IPS-20b (cell line): ENCODE measurements around the gene HMGB3.

Source experiments
- H3K27ac ChIP-seq: one replicate; pipeline ENCODE4 v1.5.1; 2013; ENCODE audit warnings: low read length
- H3K27me3 ChIP-seq: 2 replicates; pipeline ENCODE4 v1.6.1; 2013; ENCODE audit warnings: mild to moderate bottlenecking, low read length, inconsistent platforms; ENCODE audit not compliant: insufficient read depth
- H3K36me3 ChIP-seq: 2 replicates; pipeline ENCODE4 v1.6.1; 2013; ENCODE audit warnings: low read depth, mild to moderate bottlenecking, inconsistent platforms, low read length, moderate library complexity; ENCODE audit not compliant: insufficient read depth
- H3K4me1 ChIP-seq: 2 replicates; pipeline ENCODE4 v1.6.1; 2013; ENCODE audit warnings: mild to moderate bottlenecking, control low read depth, inconsistent platforms, low read length, moderate library complexity; ENCODE audit not compliant: insufficient read depth
- H3K4me3 ChIP-seq: 2 replicates; pipeline ENCODE4 v1.5.1; 2013; ENCODE audit warnings: mild to moderate bottlenecking, low read length, inconsistent platforms
- H3K9ac ChIP-seq: 2 replicates; pipeline ENCODE4 v1.6.1; 2013; ENCODE audit warnings: low read depth, mild to moderate bottlenecking, inconsistent platforms, low read length, moderate library complexity
- H3K9me3 ChIP-seq: 2 replicates; pipeline ENCODE4 v1.6.1; 2013; ENCODE audit warnings: mild to moderate bottlenecking, low read depth, low read length, inconsistent platforms; ENCODE audit not compliant: insufficient read depth

Gene HMGB3

DNA sequence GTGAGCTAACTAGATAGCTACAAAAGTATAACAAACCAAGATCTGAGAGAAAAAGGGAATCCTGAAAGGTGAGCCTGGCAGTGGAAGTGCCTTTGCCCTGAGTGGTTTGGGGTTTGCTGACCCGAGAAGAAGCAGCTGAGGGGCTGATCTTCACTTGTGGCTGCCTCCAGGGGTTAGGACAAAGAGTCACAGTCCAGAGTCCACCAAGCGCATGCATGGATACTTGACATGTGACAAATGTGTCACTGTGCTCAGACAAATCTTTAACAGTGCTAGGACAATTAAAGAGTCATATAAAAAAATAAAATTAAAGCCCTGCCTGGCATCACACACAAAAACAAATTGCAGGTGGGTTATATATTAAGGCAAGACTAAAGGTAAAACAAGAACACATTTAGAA, 26.4 kb downstream of the HMGB3 start:
- no peak overlapping the region for H3K27ac ChIP-seq
- H3K27me3 ChIP-seq = no peaks in the 10 kb centered on the region
- H3K36me3 ChIP-seq = no peaks in the 10 kb centered on the region
- peaks cover 4% of the 10 kb centered on the region; the same call in 1 of the 2 replicates for H3K9me3 ChIP-seq
- no peaks in the 10 kb centered on the region for H3K4me1 ChIP-seq
- no peak overlapping the region for H3K9ac ChIP-seq
- H3K4me3 ChIP-seq = no peak overlapping the region

DNA sequence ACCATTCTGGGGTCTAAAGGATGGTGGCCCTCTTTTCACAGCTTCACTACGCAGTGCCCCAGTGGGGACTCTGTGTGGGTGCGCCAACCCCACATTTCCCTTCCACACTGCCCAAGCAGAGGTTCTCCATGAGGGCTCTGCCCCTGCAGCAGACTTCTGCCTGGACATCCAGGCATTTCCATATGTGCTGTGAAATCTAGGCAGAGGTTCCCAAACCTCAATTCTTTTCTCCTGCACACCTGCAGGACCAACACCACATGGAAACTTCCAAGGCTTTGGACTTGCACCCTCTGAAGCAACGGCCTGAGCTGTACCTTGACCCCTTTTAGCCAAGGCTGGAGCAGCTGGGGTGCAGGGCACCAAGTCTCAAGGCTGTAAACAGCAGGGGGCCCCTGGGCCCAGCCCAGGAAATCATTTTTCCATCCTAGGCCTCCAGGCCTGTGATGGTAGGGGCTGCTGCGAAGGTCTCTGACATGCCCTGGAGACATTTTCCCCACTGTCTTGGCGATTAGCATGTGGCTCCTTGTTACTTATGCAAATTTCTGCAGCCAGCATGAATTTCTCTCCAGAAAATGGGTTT, 30.1 kb downstream of the HMGB3 start:
- Histone ChIP-seq H3K9me3 (peaks cover 4% of the 10 kb centered on the region; the same call in 1 of the 2 replicates), H3K4me1 (no peaks in the 10 kb centered on the region), H3K36me3 (no peaks in the 10 kb centered on the region), H3K9ac (no peak overlapping the region), H3K27ac (no peak overlapping the region), H3K4me3 (no peak overlapping the region), H3K27me3 (no peaks in the 10 kb centered on the region)

DNA sequence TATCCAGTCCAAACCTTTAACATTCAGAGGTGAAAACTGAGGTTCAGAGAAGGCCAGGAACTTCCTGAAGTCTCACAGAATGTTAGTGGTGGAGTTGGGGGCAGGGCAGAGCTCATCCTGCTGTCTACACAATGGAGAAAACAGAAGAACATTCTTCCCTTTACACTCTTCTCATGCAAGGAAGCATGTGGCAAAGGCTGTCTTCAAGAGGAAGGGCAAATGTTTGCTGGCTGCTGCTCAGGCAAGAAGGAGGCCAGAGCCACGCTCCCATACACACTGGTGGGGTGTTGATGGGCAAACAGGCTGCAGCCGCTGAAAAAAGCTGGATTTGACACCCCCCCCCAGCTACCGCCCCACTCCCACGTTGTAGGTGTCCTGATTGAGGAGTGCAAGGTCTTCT, 32.5 kb downstream of the HMGB3 start:
- H3K4me1 ChIP-seq = no peaks in the 10 kb centered on the region
- H3K9me3 ChIP-seq = peaks cover 4% of the 10 kb centered on the region; the same call in 1 of the 2 replicates
- H3K9ac ChIP-seq = no peak overlapping the region
- H3K4me3 ChIP-seq = no peak overlapping the region
- no peak overlapping the region for H3K27ac ChIP-seq
- no peaks in the 10 kb centered on the region for H3K27me3 ChIP-seq
- H3K36me3 ChIP-seq = no peaks in the 10 kb centered on the region

DNA sequence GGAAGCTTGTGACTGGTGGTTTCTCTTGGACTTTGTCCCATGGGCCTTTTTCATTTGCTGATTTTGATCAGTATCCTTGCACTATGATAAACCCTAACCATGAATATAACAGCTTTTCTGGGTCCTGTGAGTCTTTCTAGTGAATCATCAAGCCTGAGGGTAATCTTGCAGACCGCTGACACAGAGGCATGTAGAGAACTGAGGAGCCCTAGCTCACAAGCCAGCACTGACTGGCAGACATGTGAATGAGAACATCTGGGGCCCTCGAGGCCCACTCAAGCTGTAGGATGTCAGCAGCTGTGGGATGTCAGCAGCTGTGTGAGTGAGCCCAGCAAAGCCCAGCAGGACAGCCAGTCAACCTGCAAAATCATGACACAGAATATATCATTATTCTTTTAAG, 36.7 kb downstream of the HMGB3 start:
- no peak overlapping the region for H3K4me3 ChIP-seq
- no peaks in the 10 kb centered on the region for H3K9me3 ChIP-seq
- H3K27me3 ChIP-seq = no peaks in the 10 kb centered on the region
- H3K36me3 ChIP-seq = no peaks in the 10 kb centered on the region
- H3K4me1 ChIP-seq = no peaks in the 10 kb centered on the region
- no peak overlapping the region for H3K9ac ChIP-seq
- H3K27ac ChIP-seq = no peak overlapping the region

DNA sequence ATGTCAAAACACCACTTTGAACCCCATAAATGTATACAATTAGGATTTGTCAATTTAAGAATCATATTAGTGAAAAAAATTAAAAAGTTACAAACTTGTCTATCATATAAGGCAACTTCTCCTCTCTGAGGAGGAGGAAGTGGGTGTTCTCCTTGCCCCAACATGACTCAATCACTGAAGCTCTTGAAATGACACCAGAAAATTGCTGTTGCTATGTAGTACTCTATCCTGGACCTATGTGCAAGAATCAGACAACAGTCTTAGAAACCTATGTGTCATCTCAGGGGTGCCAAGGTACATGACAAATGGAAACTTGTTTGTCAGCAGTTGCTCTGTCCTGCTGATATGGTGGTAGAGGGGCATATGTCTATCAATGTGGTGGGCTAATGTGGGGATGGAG, 47.7 kb downstream of the HMGB3 start:
- Histone ChIP-seq H3K27me3 (no peaks in the 10 kb centered on the region), H3K4me3 (no peak overlapping the region), H3K36me3 (no peaks in the 10 kb centered on the region), H3K9me3 (no peaks in the 10 kb centered on the region), H3K4me1 (no peaks in the 10 kb centered on the region), H3K9ac (no peak overlapping the region), H3K27ac (no peak overlapping the region)

DNA sequence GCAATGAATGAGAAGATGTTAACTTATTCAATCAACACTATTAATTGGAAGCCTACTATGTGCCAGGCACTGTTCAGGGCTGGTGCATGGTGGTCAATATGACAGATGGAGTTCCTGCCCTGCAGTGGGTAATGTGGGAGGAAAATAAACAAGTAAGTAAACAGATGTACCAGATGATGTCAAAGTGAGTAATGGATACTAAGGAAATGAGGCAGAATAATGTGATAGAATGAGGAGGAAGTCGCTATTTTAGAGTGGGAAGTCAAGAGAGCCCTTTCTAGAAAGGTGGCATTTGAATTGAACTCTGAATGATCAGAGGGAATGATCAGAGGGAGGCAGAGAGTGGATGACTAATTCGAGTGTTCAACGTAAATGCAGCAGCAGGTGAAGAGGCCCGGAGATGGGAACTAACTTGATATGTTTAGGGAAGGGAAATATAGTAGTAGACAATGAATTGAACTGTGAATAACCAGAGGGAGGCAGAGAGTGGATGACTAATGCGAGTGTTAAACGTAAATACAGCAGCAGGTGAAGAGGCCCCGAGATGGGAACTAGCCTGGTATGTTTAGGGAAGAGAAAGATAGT, 48.3 kb downstream of the HMGB3 start:
- H3K27me3 ChIP-seq = no peaks in the 10 kb centered on the region

DNA sequence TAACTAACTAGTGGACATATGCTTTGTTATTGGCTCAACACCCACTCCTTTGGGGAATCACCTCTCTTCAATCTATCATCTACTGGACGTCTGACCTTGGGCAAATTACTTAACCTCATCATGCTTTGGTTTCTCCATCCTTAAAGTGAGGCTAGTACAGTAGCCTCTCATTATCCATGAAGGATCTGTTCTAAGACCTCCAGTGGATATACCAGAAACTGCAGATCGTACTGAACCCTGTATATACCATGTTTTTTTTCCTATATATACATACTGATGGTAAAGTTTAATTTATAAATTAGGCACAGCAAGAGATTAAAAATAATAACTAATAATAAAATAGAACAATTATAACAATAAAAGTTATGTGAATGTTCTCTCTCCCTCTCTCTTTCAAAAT, 56.2 kb downstream of the HMGB3 start:
- no peaks in the 10 kb centered on the region for H3K36me3 ChIP-seq
- H3K27me3 ChIP-seq = no peaks in the 10 kb centered on the region
- H3K4me1 ChIP-seq = no peaks in the 10 kb centered on the region
- no peak overlapping the region for H3K27ac ChIP-seq
- H3K9ac ChIP-seq = no peak overlapping the region
- H3K9me3 ChIP-seq = no peaks in the 10 kb centered on the region
- H3K4me3 ChIP-seq = no peak overlapping the region

More for the DNA sequence above, 48.3 kb downstream of the HMGB3 start:
- Histone ChIP-seq H3K4me3 (no peak overlapping the region), H3K27ac (no peak overlapping the region), H3K4me1 (no peaks in the 10 kb centered on the region), H3K9me3 (no peaks in the 10 kb centered on the region), H3K9ac (no peak overlapping the region), H3K36me3 (no peaks in the 10 kb centered on the region)
